DLD1 (cell line): ENCODE measurements around the gene GFRA1.

ENCODE experiments used
- in situ Hi-C: cut with HindIII; loops from 2 replicates; pipeline ENCODE4 v1.10.0; 2017; ENCODE audit warnings: low sequenced_read_pairs

GFRA1 gene

GRCh38 chr10:116201670-116202430 is 71.2 kb downstream of the GFRA1 start:
- in situ Hi-C loops = no loop called here

- in situ Hi-C loops = no loop called here
These were observed 72.0 kb downstream of the GFRA1 start for GRCh38 chr10:116201011-116201410.

GRCh38 chr10:116198676-116199035 is 74.3 kb downstream of the GFRA1 start:
- in situ Hi-C loops = no loop called here

GRCh38 chr10:116197946-116198675 is 74.9 kb downstream of the GFRA1 start:
- in situ Hi-C loops = no loop called here

- in situ Hi-C loops = no loop called here
These were observed 77.4 kb downstream of the GFRA1 start for GRCh38 chr10:116195583-116195982.

GRCh38 chr10:116195039-116195438 is 78.0 kb downstream of the GFRA1 start:
- in situ Hi-C loops = no loop called here

GRCh38 chr10:116194061-116194460 is 78.9 kb downstream of the GFRA1 start:
- in situ Hi-C loops = no loop called here

- in situ Hi-C loops = no loop called here
These were observed 82.1 kb downstream of the GFRA1 start for GRCh38 chr10:116190883-116191282.

GRCh38 chr10:116186273-116186672 is 86.7 kb downstream of the GFRA1 start:
- in situ Hi-C loops = no loop called here

GRCh38 chr10:116185199-116185867 is 87.7 kb downstream of the GFRA1 start:
- in situ Hi-C loops = no loop called here

- in situ Hi-C loops = no loop called here
These were observed 88.6 kb downstream of the GFRA1 start for GRCh38 chr10:116184512-116184794.

- in situ Hi-C loops = no loop called here
These were observed 89.1 kb downstream of the GFRA1 start for GRCh38 chr10:116183733-116184511.

- in situ Hi-C loops = no loop called here
These were observed 90.6 kb downstream of the GFRA1 start for GRCh38 chr10:116182426-116182825.

- in situ Hi-C loops = no loop called here
These were observed 94.9 kb downstream of the GFRA1 start for GRCh38 chr10:116178086-116178605.

- in situ Hi-C loops = no loop called here
These were observed 97.8 kb downstream of the GFRA1 start for GRCh38 chr10:116175231-116175630.

GRCh38 chr10:116171505-116171904 is 101.5 kb downstream of the GFRA1 start:
- in situ Hi-C loops = no loop called here

GRCh38 chr10:116170815-116171250 is 102.2 kb downstream of the GFRA1 start:
- in situ Hi-C loops = no loop called here

- in situ Hi-C loops = no loop called here
These were observed 103.1 kb downstream of the GFRA1 start for GRCh38 chr10:116169782-116170445.

GRCh38 chr10:116168745-116169144 is 104.3 kb downstream of the GFRA1 start:
- in situ Hi-C loops = no loop called here

GRCh38 chr10:116168329-116168728 is 104.7 kb downstream of the GFRA1 start:
- in situ Hi-C loops = no loop called here
